Colon (tissue), 2 donors: ENCODE measurements around the gene KRTAP2-3.

Experiments
- FAIRE-seq: peaks from 2 replicates; lab custom pipeline; 2012; peaks lifted over from hg19 to GRCh38; lab: Jason Lieb, UNC
- donor health status: control.
- donor health status: control.

Gene KRTAP2-3

DNA sequence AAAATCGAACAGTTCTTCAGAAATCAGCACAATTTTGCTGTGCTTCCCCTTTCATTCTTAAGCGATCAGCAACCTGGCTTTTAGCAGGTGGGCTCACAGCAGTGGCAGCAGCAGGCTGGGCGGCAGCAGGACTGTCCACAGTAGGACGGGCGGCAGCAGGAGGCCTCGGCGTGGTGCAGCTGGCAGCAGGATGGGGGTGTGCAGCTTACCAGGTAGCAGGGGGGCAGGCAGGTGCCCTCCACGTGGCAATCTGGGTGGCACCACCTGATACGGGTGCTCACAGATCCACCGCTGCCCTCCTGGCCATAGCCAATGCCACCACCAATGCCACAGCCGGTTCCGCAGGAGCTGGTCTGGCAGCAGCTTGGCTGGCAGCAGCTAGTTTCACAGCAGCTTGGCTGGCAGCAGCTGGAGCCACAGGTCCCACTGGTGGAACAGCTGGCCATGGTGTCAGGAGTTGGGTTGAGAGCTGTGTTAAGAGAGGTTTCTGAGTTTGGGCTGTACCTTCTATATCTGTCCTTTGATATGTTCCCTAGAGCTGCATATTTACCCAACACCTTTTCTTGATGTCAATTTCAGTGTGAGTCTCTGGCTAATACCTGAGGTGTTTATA lies 30.2 kb downstream of the KRTAP2-3 start, which contains the start of gene KRTAP1-4:
KRTAP1-4 (minus strand) TSS at position 563 of the 613 bp plus-strand sequence; CDS start at position 446, 117 bp downstream.
- no peak for FAIRE-seq

DNA sequence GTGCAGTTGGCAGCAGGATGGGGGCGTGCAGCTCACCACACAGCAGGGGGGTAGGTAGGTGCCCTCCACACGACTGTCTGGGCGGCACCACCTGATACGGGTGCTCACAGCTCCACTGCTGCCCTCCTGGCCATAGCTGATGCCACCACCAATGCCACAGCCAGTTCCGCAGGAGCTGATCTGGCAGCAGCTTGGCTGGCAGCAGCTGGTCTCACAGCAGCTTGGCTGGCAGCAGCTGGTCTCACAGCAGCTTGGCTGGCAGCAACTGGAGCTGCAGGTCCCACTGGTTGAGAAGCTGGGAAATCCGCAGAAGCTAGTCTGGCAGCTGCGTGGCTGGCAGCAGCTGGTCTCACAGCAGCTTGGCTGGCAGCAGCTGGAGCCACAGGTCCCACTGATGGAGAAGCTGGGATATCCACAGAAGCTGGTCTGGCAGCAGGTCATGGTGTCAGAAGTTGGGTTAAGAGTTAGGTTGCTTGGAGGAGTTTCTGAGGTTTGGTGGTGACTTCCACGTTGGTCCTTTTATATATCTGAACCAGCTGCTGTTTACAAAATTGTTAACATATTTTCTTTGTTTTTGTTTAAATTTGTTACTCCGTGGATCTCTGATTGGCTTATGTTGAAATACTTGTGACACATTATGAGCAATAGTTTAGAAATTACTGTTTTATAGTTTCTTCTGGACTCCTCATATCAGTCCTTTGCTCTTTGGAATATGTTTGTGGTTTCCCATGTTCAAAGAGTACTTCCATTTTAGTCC lies 33.0 kb downstream of the KRTAP2-3 start, which contains the start of gene KRTAP1-5:
KRTAP1-5 (minus strand) TSS at position 494 of the 757 bp plus-strand sequence; CDS start at position 441, 53 bp downstream.
- no peak for FAIRE-seq

DNA sequence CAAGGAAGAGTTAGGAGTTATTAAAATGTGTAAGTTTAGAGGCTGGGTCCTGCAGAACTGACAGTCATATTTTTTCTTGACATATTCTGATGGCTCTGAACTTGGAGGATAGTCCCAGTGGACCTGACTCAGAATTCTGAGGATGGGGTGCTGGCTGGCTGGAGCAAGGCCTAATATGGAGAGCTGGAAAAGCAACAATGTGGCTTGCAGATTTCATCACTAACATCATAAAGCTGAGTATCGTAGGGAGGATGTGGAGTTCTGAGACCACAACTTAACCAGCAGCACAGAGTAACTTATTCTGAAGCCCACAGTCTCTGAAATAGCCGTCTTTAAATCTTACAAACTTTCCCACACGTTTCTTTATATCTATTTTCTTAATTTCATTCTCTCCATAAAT lies 35.2 kb downstream of the KRTAP2-3 start:
- FAIRE-seq = no peak

DNA sequence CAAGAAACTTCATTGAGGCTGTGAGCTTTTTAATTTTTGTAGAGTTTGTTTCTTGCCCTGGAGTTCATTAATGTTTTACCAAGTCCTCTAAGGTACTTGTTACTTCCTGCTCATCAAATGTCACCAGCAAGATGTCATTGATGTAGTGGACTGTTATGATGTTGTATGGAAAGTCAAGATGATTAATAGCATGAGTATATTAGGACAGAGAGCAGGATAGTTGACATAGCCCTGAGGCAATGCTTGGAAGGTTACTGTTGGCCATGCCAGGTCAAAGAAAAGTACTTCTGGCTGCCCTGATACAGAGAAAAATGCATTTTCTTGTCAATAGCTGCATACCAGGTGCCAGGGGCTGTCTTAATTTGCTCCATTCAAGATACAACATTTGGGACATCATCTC lies 39.6 kb downstream of the KRTAP2-3 start:
- FAIRE-seq = no peak

DNA sequence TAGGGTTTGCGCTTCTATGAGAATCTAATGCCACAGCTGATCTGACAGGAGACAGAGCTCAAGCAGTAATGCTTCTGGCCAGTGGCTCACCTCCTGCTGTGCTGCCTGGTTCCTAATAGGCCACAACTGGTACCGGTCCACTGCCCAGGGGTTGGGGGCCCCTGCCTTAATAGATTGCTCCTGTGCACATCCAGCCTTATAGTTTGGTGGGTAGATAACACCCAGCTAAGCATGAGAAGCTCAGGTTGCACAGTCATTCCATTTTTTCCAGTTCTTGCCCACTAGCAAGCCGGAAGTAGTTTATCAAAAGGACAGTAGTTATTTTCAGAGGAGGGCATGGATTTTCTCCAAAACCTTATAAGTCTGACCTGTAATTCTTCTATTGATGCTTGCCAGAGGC lies 40.5 kb downstream of the KRTAP2-3 start:
- no peak for FAIRE-seq

DNA sequence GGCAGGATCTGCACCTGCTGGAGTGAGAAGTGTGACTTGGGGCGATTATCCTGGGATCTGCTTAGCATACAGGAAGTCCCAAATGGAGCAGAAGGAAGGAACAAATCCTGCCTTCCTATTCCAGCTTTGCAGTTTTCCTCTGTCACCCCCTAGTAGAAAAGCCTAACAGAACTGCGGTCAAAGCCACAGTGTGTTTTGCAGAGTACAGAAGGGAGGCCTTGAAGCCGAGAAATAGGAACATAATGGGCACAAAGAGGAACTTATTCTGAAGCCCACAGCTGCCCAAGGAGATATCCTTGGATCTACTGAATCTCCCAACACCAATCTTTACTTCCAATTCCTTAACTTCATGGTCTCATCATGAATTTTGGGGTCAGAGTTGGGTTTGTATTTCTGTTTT lies 41.4 kb downstream of the KRTAP2-3 start:
- no peak for FAIRE-seq

DNA sequence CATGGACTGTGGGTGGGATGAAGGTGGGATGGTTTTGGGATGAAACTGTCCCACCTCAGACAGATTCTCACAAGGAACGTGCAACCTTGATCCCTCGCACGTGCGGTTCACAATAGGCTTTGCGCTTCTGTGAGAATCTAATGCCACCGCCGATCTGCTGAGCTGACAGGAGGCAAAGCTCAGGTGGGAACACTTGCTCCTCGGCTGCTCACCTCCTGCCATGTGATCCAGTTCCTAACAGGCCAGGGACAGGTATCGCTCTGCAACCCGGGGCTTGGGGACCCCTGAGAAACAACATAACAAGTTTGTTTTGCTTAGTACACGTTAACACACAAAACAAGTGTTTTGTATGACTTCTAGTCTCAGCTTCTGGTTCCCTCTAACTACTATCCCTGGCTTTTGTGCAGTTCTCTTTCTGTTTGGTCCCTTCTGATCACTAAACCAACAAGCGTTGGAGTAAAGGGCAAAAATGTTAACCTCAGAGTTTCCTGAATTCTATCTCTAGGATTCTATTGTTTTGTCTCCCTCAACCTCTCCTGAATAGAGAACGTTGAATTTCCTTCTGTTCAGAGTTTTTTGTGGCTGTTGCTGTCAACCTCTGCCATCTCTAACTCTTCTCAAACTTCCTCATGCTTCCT lies 43.2 kb downstream of the KRTAP2-3 start:
- FAIRE-seq = no peak

DNA sequence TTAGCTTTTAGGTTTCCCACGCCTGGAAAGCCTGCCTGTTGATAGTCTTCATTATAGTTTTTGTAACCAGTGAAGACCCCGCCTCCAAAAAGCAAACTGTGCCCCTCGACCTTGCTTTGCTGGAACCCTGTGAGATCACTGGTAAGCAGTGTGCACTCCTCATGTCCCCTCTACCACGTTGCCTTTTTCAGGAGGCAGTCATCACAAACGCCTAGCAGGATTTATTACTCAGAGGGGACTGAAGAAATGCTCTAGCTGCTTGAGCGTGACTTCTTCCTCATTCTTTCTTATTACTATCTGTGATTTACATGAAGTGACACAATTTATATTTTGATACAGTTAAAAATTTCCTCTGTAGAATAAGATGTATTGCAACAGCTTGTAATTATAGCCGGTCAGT lies 44.5 kb downstream of the KRTAP2-3 start:
- FAIRE-seq = no peak

DNA sequence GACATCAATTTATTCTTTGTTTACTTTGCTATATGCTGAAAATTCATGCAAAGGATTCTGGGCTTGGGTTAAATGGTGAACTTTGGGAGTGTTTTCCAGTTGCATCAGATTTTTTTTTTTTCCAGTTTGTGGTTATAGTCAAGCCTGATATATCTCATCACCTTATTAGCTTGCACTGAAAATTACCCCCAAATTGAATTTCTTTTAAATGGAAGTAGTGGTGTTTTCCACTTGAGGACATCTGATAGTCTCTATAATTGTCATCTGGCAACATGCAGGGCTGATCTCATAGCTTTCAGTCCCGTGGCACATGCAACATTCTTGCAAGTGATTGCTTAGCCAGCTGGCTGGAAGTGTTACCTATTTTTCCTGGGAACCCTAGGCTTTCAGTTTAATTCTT lies 46.3 kb downstream of the KRTAP2-3 start:
- no peak for FAIRE-seq

DNA sequence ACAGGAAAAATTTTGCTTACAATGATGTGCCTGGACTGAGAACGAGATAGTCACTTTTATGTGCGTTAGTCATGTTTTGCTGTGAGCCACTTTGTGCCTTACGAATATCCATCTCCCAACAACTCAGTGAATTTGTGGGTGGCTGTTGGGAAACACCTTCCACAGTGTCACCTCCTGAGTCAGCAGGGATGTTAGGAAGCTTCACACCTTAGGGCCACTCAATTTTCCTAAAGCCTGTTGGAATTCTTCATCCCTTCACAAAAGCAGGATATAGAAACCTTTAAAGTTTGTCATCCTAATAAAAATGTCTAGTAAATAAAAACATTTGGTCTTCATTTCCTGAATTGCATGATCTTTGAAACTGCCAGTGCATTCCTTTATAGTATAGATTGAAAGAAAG lies 46.7 kb downstream of the KRTAP2-3 start:
- FAIRE-seq = no peak

DNA sequence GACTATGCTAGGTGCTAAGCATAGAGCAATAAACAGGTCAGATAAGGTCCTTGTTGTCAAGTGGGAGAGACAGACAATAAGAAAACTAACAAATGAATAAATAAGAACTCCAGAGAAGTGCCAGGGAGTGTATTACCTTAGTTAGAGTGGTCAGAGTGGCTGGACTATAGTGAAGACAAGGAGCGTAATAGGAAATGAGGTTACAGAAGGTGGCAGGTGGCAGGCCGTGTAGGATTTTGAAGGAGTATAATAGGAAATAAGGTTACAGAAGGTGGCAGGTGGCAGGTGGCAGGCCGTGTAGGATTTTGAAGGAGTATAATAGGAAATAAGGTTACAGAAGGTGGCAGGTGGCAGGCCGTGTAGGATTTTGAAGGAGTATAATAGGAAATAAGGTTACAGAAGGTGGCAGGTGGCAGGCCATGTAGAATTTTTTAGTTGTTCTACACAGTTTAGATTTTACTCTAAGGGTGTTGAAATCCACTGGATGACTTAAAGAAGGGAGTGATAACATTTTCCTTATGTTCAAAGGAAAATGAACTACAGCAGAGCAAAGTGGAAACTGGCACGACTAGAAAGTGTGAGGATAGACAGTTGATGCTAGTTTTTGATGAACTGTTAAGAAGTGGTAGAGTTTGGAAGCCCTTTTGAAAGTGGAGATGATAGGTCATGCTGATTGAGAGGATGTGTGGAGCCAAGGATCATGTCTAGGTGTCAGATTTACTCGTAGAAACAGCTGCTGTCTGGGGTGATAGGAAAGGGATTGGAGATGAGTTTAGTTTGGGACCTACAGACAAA lies 47.4 kb downstream of the KRTAP2-3 start:
- no peak for FAIRE-seq

DNA sequence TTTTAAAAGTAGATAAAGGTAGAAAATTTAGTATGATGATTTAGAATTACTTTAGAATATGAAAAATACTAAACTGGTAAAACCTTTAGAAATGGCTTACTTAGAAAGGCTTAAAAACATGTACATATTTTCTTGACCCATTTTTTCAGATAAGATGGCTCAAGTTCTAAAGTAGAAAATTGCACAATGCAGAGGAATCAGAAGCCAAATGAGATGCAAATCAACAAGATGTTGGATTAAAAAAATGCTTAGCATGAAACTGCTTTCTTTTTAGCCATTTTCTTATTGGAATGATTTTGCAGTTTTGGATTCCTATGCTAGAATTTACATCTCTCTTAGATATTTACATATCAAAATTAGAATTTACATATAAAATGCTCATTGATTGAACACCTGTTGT lies 49.5 kb downstream of the KRTAP2-3 start:
- no peak for FAIRE-seq

DNA sequence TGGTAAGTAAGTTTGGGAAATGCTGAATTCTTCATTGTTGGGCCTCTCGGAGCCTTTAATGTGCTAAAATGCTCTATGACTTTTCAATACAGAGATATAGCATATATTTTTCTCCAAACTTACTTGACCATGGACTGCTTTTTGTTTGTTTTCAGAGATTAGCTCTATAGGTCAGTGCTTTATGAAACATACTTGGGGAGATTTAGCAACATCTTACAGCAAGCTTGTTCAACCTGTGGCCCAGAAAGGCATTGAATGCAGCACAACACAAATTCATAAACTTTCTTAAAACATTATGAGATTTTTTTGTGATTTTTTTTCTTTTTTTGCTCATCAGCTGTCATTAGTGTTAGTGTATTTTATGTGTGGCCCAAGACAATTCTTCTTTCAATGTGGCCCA lies 50.0 kb downstream of the KRTAP2-3 start:
- FAIRE-seq = no peak

DNA sequence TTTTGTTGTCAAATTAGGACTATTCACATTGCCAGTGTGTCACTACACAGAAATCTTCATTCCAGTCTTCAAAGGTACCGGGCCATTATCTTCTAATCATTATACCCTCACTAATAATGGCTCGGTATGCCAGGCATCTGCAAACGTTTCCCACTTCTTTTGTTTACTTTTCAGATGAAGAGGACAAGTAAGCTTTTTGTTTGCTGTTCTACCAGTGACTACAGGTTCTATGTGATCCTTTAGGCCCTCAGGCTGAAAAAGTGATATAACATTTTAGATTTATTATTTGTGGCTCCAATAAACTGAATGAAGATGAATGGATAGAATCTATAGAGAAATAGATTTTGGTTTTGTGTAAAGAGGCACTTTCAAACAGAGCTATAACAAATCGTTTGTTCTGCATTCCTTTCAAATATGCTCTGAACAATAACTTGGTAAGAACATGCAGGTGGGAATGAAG lies 50.6 kb downstream of the KRTAP2-3 start:
- FAIRE-seq = no peak
